TTC549 (cell line): ENCODE results near the gene CLN5.

ENCODE experiments used
- FAIRE-seq: peaks from 2 replicates; lab custom pipeline; 2012; peaks lifted over from hg19 to GRCh38; lab: Jason Lieb, UNC

The CLN5 gene

GRCh38 chr13:77022341-77022740 is 30.5 kb downstream of the CLN5 start:
- FAIRE-seq = no peak

GRCh38 chr13:77026255-77026860 is 34.5 kb downstream of the CLN5 start:
- FAIRE-seq = no peak

- no peak for FAIRE-seq
Observed at GRCh38 chr13:77026861-77027621, 35.2 kb downstream of the CLN5 start, which contains the start of gene FBXL3. Gene FBXL3, minus strand, starts transcription at chr13:77027159. Its CDS starts 5,299 bp downstream, at chr13:77021860.

GRCh38 chr13:77028202-77028601 is 36.3 kb downstream of the CLN5 start:
- FAIRE-seq = no peak

- no peak for FAIRE-seq
Observed at GRCh38 chr13:77029436-77029835, 37.6 kb downstream of the CLN5 start.

- FAIRE-seq = no peak
Observed at GRCh38 chr13:77031656-77032243, 39.9 kb downstream of the CLN5 start.

GRCh38 chr13:77033717-77034302 is 41.9 kb downstream of the CLN5 start:
- FAIRE-seq = no peak

- no peak for FAIRE-seq
Observed at GRCh38 chr13:77034881-77035280, 43.0 kb downstream of the CLN5 start.

GRCh38 chr13:77036279-77036678 is 44.4 kb downstream of the CLN5 start:
- no peak for FAIRE-seq

- FAIRE-seq = no peak
Observed at GRCh38 chr13:77038907-77039480, 47.1 kb downstream of the CLN5 start.

GRCh38 chr13:77040076-77040475 is 48.2 kb downstream of the CLN5 start:
- no peak for FAIRE-seq

GRCh38 chr13:77040835-77041234 is 49.0 kb downstream of the CLN5 start:
- FAIRE-seq = no peak

GRCh38 chr13:77042566-77043177 is 50.8 kb downstream of the CLN5 start:
- FAIRE-seq = no peak

GRCh38 chr13:77047649-77048343 is 55.9 kb downstream of the CLN5 start:
- no peak for FAIRE-seq

GRCh38 chr13:77048681-77049080 is 56.8 kb downstream of the CLN5 start:
- no peak for FAIRE-seq

- FAIRE-seq = no peak
Observed at GRCh38 chr13:77053192-77053591, 61.3 kb downstream of the CLN5 start.
